H9 (cell line): ENCODE results near the gene TMEM164. TPM values are rescaled to one million over a fixed set of nuclear protein-coding genes. Genes with fewer than 3 reads are reported as not detected.
A peak's percentile ranks its signal among the peaks of the same experiment; 100 is the strongest.

Experiments used
- DNase-seq: peaks from one replicate; pipeline ENCODE4 v3.0.0-alpha.2; 2017
- H2AFZ ChIP-seq: one replicate; pipeline ENCODE4 v1.6.1; 2013; ENCODE audit warnings: mild to moderate bottlenecking, low read length, control low read depth, moderate library complexity
- H2AK5ac ChIP-seq: 2 replicates; pipeline ENCODE4 v1.6.1; 2013; ENCODE audit warnings: low read length, control low read depth, mixed read lengths; ENCODE audit not compliant: insufficient read length
- H2BK120ac ChIP-seq: one replicate; pipeline ENCODE4 v1.6.1; 2013; ENCODE audit warnings: low read depth, mild to moderate bottlenecking, low read length, control low read depth, inconsistent platforms; ENCODE audit not compliant: poor library complexity, severe bottlenecking
- H2BK12ac ChIP-seq: 2 replicates; pipeline ENCODE4 v1.6.1; 2013; ENCODE audit warnings: low read length, control low read depth, mixed read lengths, low read depth; ENCODE audit not compliant: insufficient read length
- H2BK15ac ChIP-seq: 2 replicates; pipeline ENCODE4 v1.6.1; 2013; ENCODE audit warnings: low read depth, low read length, control low read depth
- H2BK20ac ChIP-seq: one replicate; pipeline ENCODE4 v1.6.1; 2013; ENCODE audit warnings: low read depth, mild to moderate bottlenecking, low read length, control low read depth, inconsistent platforms; ENCODE audit not compliant: poor library complexity, severe bottlenecking
- H2BK5ac ChIP-seq: 2 replicates; pipeline ENCODE4 v1.6.1; 2013; ENCODE audit warnings: low read length, control low read depth, mixed read lengths; ENCODE audit not compliant: insufficient read length
- H3K14ac ChIP-seq: 2 replicates; pipeline ENCODE4 v1.6.1; 2013; ENCODE audit warnings: low read length, control low read depth; ENCODE audit not compliant: insufficient read depth
- H3K18ac ChIP-seq: 2 replicates; pipeline ENCODE4 v1.6.1; 2013; ENCODE audit warnings: low read depth, mild to moderate bottlenecking, mixed read lengths, low read length, control low read depth; ENCODE audit not compliant: insufficient read length
- H3K23ac ChIP-seq: 2 replicates; pipeline ENCODE4 v1.6.1; 2013; ENCODE audit warnings: low read length, control low read depth, mixed read lengths, low read depth; ENCODE audit not compliant: insufficient read length
- H3K23me2 ChIP-seq: 2 replicates; pipeline ENCODE4 v1.6.1; 2013; ENCODE audit warnings: low read depth, mild to moderate bottlenecking, mixed read lengths, low read length, control low read depth; ENCODE audit not compliant: insufficient read length, poor library complexity, severe bottlenecking
- H3K27ac ChIP-seq: 2 replicates; pipeline ENCODE4 v1.5.1; 2013; ENCODE audit warnings: low read length, control low read depth, mixed read lengths, low read depth; ENCODE audit not compliant: insufficient read length
- H3K27me3 ChIP-seq: 2 replicates; pipeline ENCODE4 v1.6.1; 2013; ENCODE audit warnings: low read length, control low read depth, inconsistent platforms; ENCODE audit not compliant: insufficient read depth
- H3K4ac ChIP-seq: 2 replicates; pipeline ENCODE4 v1.6.1; 2013; ENCODE audit warnings: low read depth, mild to moderate bottlenecking, control low read depth, inconsistent platforms, low read length, moderate library complexity
- H3K4me1 ChIP-seq: 2 replicates; pipeline ENCODE4 v1.6.1; 2013; ENCODE audit warnings: low read length, control low read depth, inconsistent platforms; ENCODE audit not compliant: insufficient read depth
- H3K4me2 ChIP-seq: 2 replicates; pipeline ENCODE4 v1.6.1; 2013; ENCODE audit warnings: low read length, control low read depth, mixed read lengths; ENCODE audit not compliant: insufficient read length, insufficient read depth
- H3K56ac ChIP-seq: 2 replicates; pipeline ENCODE4 v1.6.1; 2013; ENCODE audit warnings: low read depth, mild to moderate bottlenecking, mixed read lengths, low read length, control low read depth; ENCODE audit not compliant: insufficient read length
- H3K79me1 ChIP-seq: 2 replicates; pipeline ENCODE4 v1.6.1; 2013; ENCODE audit warnings: low read depth, mild to moderate bottlenecking, moderate library complexity, low read length, control low read depth, inconsistent platforms; ENCODE audit not compliant: insufficient read depth, poor library complexity, severe bottlenecking
- H3K79me2 ChIP-seq: 2 replicates; pipeline ENCODE4 v1.6.1; 2013; ENCODE audit warnings: low read length, control low read depth, inconsistent platforms; ENCODE audit not compliant: insufficient read depth
- H3K9ac ChIP-seq: 2 replicates; pipeline ENCODE4 v1.6.1; 2013; ENCODE audit warnings: low read length, control low read depth, mixed read lengths; ENCODE audit not compliant: insufficient read length; ENCODE audit errors: extremely low read depth
- H3K9me3 ChIP-seq: one replicate; pipeline ENCODE4 v1.6.1; 2013; ENCODE audit warnings: low read depth, low read length, inconsistent platforms; ENCODE audit not compliant: control insufficient read depth
- H3T11ph ChIP-seq: one replicate; pipeline ENCODE4 v1.6.1; 2013; ENCODE audit warnings: mild to moderate bottlenecking, low read length, control low read depth, inconsistent platforms
- H4K20me1 ChIP-seq: one replicate; pipeline ENCODE4 v1.6.1; 2013; ENCODE audit not compliant: control insufficient read depth, insufficient read length, insufficient read depth
- H4K5ac ChIP-seq: 2 replicates; pipeline ENCODE4 v1.6.1; 2013; ENCODE audit warnings: low read depth, mild to moderate bottlenecking, mixed read lengths, low read length, control low read depth; ENCODE audit not compliant: insufficient read length
- H4K8ac ChIP-seq: replicated peaks from 2 replicates; pipeline ENCODE4 v1.6.1; 2013; ENCODE audit warnings: low read length, control low read depth, mixed read lengths, low read depth; ENCODE audit not compliant: insufficient read length
- H4K91ac ChIP-seq: 2 replicates; pipeline ENCODE4 v1.6.1; 2013; ENCODE audit warnings: low read depth, mild to moderate bottlenecking, moderate library complexity, mixed read lengths, low read length, control low read depth; ENCODE audit not compliant: insufficient read length
- H3K27ac Mint-ChIP-seq, 3 experiments: 2 replicates in 2 of 3; 3 replicates in 1 of 3; pipeline ENCODE4 v1.8.0; 2020 to 2021; ENCODE audit warnings: mixed read lengths in 3 of 3, mild to moderate bottlenecking in 1 of 3, moderate library complexity in 1 of 3
- H3K27me3 Mint-ChIP-seq: 2 replicates; pipeline ENCODE4 v1.8.0; 2021; ENCODE audit warnings: low read depth, mild to moderate bottlenecking, moderate library complexity, mixed read lengths
- H3K36me3 Mint-ChIP-seq, 3 experiments: 2 replicates in 2 of 3; 3 replicates in 1 of 3; pipeline ENCODE4 v1.8.0; 2020 to 2021; ENCODE audit warnings: low read depth in 3 of 3, mixed read lengths in 3 of 3; ENCODE audit not compliant: insufficient read depth in 1 of 3
- H3K4me1 Mint-ChIP-seq, 2 experiments: 2 replicates each; pipeline ENCODE4 v1.8.0; 2020; ENCODE audit warnings: mixed read lengths in 2 of 2
- H3K4me3 Mint-ChIP-seq, 2 experiments: 2 replicates in 1 of 2; 3 replicates in 1 of 2; pipeline ENCODE4 v1.8.0; 2020 to 2021; ENCODE audit warnings: mild to moderate bottlenecking in 2 of 2, mixed read lengths in 2 of 2, moderate library complexity in 1 of 2
- H3K9me3 Mint-ChIP-seq, 2 experiments: 2 replicates in 1 of 2; 3 replicates in 1 of 2; pipeline ENCODE4 v1.8.0; 2020; ENCODE audit warnings: mild to moderate bottlenecking in 2 of 2, mixed read lengths in 2 of 2, moderate library complexity in 1 of 2
- CTCF ChIP-seq: fragments of 200-600 bp; sonication (generic); conservative IDR thresholded peaks from 3 replicates; pipeline ENCODE4 v1.8.0; 2021; ENCODE audit warnings: antibody characterized with exemption, mild to moderate bottlenecking
- WGBS: extraction: QIAGEN DNeasy Blood & Tissue Kit; methylation state at CpG from one replicate; pipeline ENCODE4 v1.1.7; 2013; ENCODE audit warnings: missing lambda C conversion rate, low lambda C conversion rate, mixed read lengths; ENCODE audit not compliant: insufficient read length; ENCODE audit errors: extremely low coverage; 5-methylcytosine and 5-hydroxymethylcytosine counted together
- total RNA-seq: library from RNA; stranded (reverse); gene quantifications from 2 replicates; pipeline ENCODE4 v1.2.1, GENCODE V29; 2021

The TMEM164 gene
- total RNA-seq, 1 experiment from 2014 or later = 30.4 TPM

DNA sequence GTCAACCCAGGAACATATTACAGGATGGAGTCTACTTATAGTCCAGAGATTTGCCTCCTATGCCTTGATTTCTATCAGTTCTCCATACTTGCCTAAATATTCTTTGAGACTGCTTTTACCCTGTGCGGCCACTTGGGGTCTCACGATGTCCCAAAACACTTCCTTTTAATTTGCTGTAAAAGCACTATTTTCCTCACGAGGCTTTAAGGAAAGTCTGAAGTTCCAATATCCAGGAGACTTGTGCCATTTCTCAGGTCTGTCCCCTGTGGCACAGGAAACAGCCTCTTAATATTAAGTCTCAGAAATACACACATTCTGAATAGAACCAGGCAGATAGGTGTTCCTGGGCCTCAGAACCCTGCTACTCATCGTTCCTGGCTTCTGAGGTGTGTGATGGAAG lies 142.9 kb downstream of the TMEM164 start:
- H3K27me3 Mint-ChIP-seq = no peaks in the 10 kb centered on the region; the same call in none of the 2 replicates
- H2BK12ac ChIP-seq = no peak overlapping the region
- H3K79me1 ChIP-seq = no peaks in the 10 kb centered on the region
- H4K91ac ChIP-seq = no peak overlapping the region
- peaks cover 3% of the 10 kb centered on the region; the same call in 1 of the 2 replicates for H3K4me1 ChIP-seq
- no peak overlapping the region for H4K8ac ChIP-seq
- H3K27ac Mint-ChIP-seq = no peak overlapping the region
- H3K14ac ChIP-seq = no peak overlapping the region
- no peak overlapping the region for H3K9ac ChIP-seq
- no peak overlapping the region for H2BK15ac ChIP-seq
- no peaks in the 10 kb centered on the region for H3K79me2 ChIP-seq
- no peak overlapping the region for H3K18ac ChIP-seq
- H3K36me3 Mint-ChIP-seq = peaks cover 0 to 4% (median 0%) of the 10 kb centered on the region in 3 experiments; a peak in 1 of 7 replicates
- no peaks in the 10 kb centered on the region for H3K27me3 ChIP-seq
- H2AK5ac ChIP-seq = no peak overlapping the region
- no peaks in the 10 kb centered on the region for H3K9me3 ChIP-seq
- no peak overlapping the region for H3K4ac ChIP-seq
- no peak overlapping the region for H3K4me3 Mint-ChIP-seq
- H2BK5ac ChIP-seq = no peak overlapping the region
- peaks cover 16% of the 10 kb centered on the region in 2 experiments for H3K4me1 Mint-ChIP-seq
- peak; percentile 71 for TF ChIP-seq CTCF
- H4K5ac ChIP-seq = no peak overlapping the region
- no peak overlapping the region for H3K23ac ChIP-seq
- no peak overlapping the region for H3K56ac ChIP-seq
- DNase-seq = no peak
- no peak overlapping the region for H2BK20ac ChIP-seq
- no peak overlapping the region for H2BK120ac ChIP-seq
- no peaks in the 10 kb centered on the region for H3K23me2 ChIP-seq
- H3K9me3 Mint-ChIP-seq = no peaks in the 10 kb centered on the region
- H3K27ac ChIP-seq = no peak overlapping the region
- WGBS = no CpG with 5 or more reads among the region's 4 CpGs
- no peak overlapping the region for H3K4me2 ChIP-seq
- no peak overlapping the region for H2AFZ ChIP-seq
- H4K20me1 ChIP-seq = no peaks in the 10 kb centered on the region
- no peak overlapping the region for H3T11ph ChIP-seq
